ENCODE data around the gene RHOJ.

RHOJ gene

GRCh38 chr14:63182968-63183367 is 21.3 kb upstream of the RHOJ start:
- Histone ChIP-seq H3K36me3 (no peaks in the 10 kb centered on the region), H3K9me3 (ENCODE audit: severe bottlenecking) (no peaks in the 10 kb centered on the region), H3K4me3 (ENCODE audit: low read depth, low read length) (no peak overlapping the region), H3K27ac (no peak overlapping the region), H3K27me3 (ENCODE audit: insufficient read depth, low read depth, severe bottlenecking) (no peaks in the 10 kb centered on the region)
- no peak for TF ChIP-seq CTCF (IDR thresholded peaks at IDR 0.05; ENCODE audit: low read depth, low read length)
- no peak for DNase-seq

GRCh38 chr14:63186453-63186852 is 17.8 kb upstream of the RHOJ start:
- Histone ChIP-seq H3K9me3 (ENCODE audit: severe bottlenecking) (no peaks in the 10 kb centered on the region), H3K4me3 (ENCODE audit: low read depth, low read length) (no peak overlapping the region), H3K27me3 (ENCODE audit: insufficient read depth, low read depth, severe bottlenecking) (no peaks in the 10 kb centered on the region), H3K36me3 (no peaks in the 10 kb centered on the region), H3K27ac (no peak overlapping the region)
- no peak for DNase-seq
- TF ChIP-seq CTCF (IDR thresholded peaks at IDR 0.05; ENCODE audit: low read depth, low read length): no peak

- no peak for DNase-seq
- no peak for TF ChIP-seq CTCF (IDR thresholded peaks at IDR 0.05; ENCODE audit: low read depth, low read length)
- H3K27ac ChIP-seq: no peak overlapping the region
- H3K4me3 ChIP-seq (ENCODE audit: low read depth, low read length): no peak overlapping the region
- H3K36me3 ChIP-seq: no peaks in the 10 kb centered on the region
- no peaks in the 10 kb centered on the region for H3K27me3 ChIP-seq (ENCODE audit: insufficient read depth, low read depth, severe bottlenecking)
- no peaks in the 10 kb centered on the region for H3K9me3 ChIP-seq (ENCODE audit: severe bottlenecking)
These were observed 13.0 kb upstream of the RHOJ start for GRCh38 chr14:63191211-63191610.

GRCh38 chr14:63192085-63192484 is 12.2 kb upstream of the RHOJ start:
- no peaks in the 10 kb centered on the region for H3K9me3 ChIP-seq (ENCODE audit: severe bottlenecking)
- DNase-seq: no peak
- no peaks in the 10 kb centered on the region for H3K36me3 ChIP-seq
- no peak overlapping the region for H3K4me3 ChIP-seq (ENCODE audit: low read depth, low read length)
- TF ChIP-seq CTCF (IDR thresholded peaks at IDR 0.05; ENCODE audit: low read depth, low read length): no peak
- no peaks in the 10 kb centered on the region for H3K27me3 ChIP-seq (ENCODE audit: insufficient read depth, low read depth, severe bottlenecking)
- no peak overlapping the region for H3K27ac ChIP-seq

GRCh38 chr14:63193236-63193635 is 11.0 kb upstream of the RHOJ start:
- no peak for DNase-seq
- Histone ChIP-seq H3K27me3 (ENCODE audit: insufficient read depth, low read depth, severe bottlenecking) (no peaks in the 10 kb centered on the region), H3K4me3 (ENCODE audit: low read depth, low read length) (no peak overlapping the region), H3K36me3 (no peaks in the 10 kb centered on the region), H3K27ac (no peak overlapping the region), H3K9me3 (ENCODE audit: severe bottlenecking) (no peaks in the 10 kb centered on the region)
- no peak for TF ChIP-seq CTCF (IDR thresholded peaks at IDR 0.05; ENCODE audit: low read depth, low read length)

GRCh38 chr14:63200035-63200740 is 4.1 kb upstream of the RHOJ start:
- H3K36me3 ChIP-seq: no peaks in the 10 kb centered on the region

More at GRCh38 chr14:63200035-63200740, 4.1 kb upstream of the RHOJ start:
- Histone ChIP-seq H3K9me3 (ENCODE audit: severe bottlenecking) (no peaks in the 10 kb centered on the region), H3K4me3 (ENCODE audit: low read depth, low read length) (no peak overlapping the region), H3K27me3 (ENCODE audit: insufficient read depth, low read depth, severe bottlenecking) (no peaks in the 10 kb centered on the region), H3K27ac (no peak overlapping the region)
- no peak for TF ChIP-seq CTCF (IDR thresholded peaks at IDR 0.05; ENCODE audit: low read depth, low read length)
- no peak for DNase-seq

Data from WERI-Rb-1 (cell line).